CD4-positive, alpha-beta T cell treated with Interleukin-2 at 100 ng/mL for 4 hours (primary cell): ENCODE data around the gene SLC17A7.
"Not testable (repeated sequence)": the region's sequence is repeated elsewhere in the genome, so short reads cannot be mapped to it uniquely, and the experiment has no call there.

Experiments
- DNase-seq: peaks from one replicate; pipeline ENCODE4 v3.0.0-alpha.2; 2020; ENCODE audit warnings: low spot score

The SLC17A7 gene

GRCh38 chr19:49469828-49470614 lies 28.7 kb upstream of the SLC17A7 start:
- peak; percentile 95 for DNase-seq

GRCh38 chr19:49468746-49469447 lies 27.6 kb upstream of the SLC17A7 start:
- DNase-seq: peak; percentile 99

GRCh38 chr19:49468199-49468598 lies 26.9 kb upstream of the SLC17A7 start:
- no peak for DNase-seq

- DNase-seq: no peak
Observed at GRCh38 chr19:49465371-49465770, 24.0 kb upstream of the SLC17A7 start.

GRCh38 chr19:49463960-49464740 lies 22.8 kb upstream of the SLC17A7 start:
- no peak for DNase-seq

- no peak for DNase-seq
Observed at GRCh38 chr19:49462492-49462891, 21.2 kb upstream of the SLC17A7 start.

- no peak for DNase-seq
Observed at GRCh38 chr19:49461656-49462055, 20.3 kb upstream of the SLC17A7 start.

GRCh38 chr19:49461130-49461529 lies 19.8 kb upstream of the SLC17A7 start:
- DNase-seq: not testable (repeated sequence)

- no peak for DNase-seq
Observed at GRCh38 chr19:49459388-49459787, 18.1 kb upstream of the SLC17A7 start.

GRCh38 chr19:49458567-49458903 lies 17.2 kb upstream of the SLC17A7 start:
- no peak for DNase-seq

GRCh38 chr19:49456326-49456725 lies 15.0 kb upstream of the SLC17A7 start:
- no peak for DNase-seq

- DNase-seq: no peak
Observed at GRCh38 chr19:49455773-49456172, 14.4 kb upstream of the SLC17A7 start.

- DNase-seq: no peak
Observed at GRCh38 chr19:49453757-49454240, 12.5 kb upstream of the SLC17A7 start.

- peak; percentile 98 for DNase-seq
Observed at GRCh38 chr19:49453013-49453756, 11.9 kb upstream of the SLC17A7 start, which contains the start of gene ALDH16A1. Gene ALDH16A1, plus strand, starts transcription at chr19:49453225. Its CDS starts 107 bp downstream, at chr19:49453332.

GRCh38 chr19:49451430-49452181 lies 10.3 kb upstream of the SLC17A7 start, which contains the start of gene PIH1D1:
Gene PIH1D1, minus strand, starts transcription at chr19:49451814. Its CDS starts 240 bp downstream, at chr19:49451574.
- DNase-seq: peak; percentile 98

GRCh38 chr19:49450405-49450804 lies 9.1 kb upstream of the SLC17A7 start:
- no peak for DNase-seq

- no peak for DNase-seq
Observed at GRCh38 chr19:49448432-49448786, 7.1 kb upstream of the SLC17A7 start.

- no peak for DNase-seq
Observed at GRCh38 chr19:49447485-49448431, 6.4 kb upstream of the SLC17A7 start.

GRCh38 chr19:49445997-49446396 lies 4.7 kb upstream of the SLC17A7 start:
- DNase-seq: no peak
